Measurements from ENCODE around the gene JAKMIP1. TPM values are rescaled to one million over a fixed set of nuclear protein-coding genes. Genes with fewer than 3 reads are reported as not detected.

The JAKMIP1 gene
- total RNA-seq, 1 donor: not detected

GRCh38 chr4:6095897-6096296 lies 104.5 kb downstream of the JAKMIP1 start:
- Histone ChIP-seq H3K79me2 (ENCODE audit: insufficient read depth, low read length) (no peaks in the 10 kb centered on the region), H3K4me1 (ENCODE audit: insufficient read depth, low read length) (no peaks in the 10 kb centered on the region), H3K4me3 (ENCODE audit: insufficient read depth, low read length) (no peak overlapping the region), H3K27ac (ENCODE audit: low read depth, low read length) (no peak overlapping the region), H3K27me3 (ENCODE audit: insufficient read depth, low read length) (no peaks in the 10 kb centered on the region), H3K4me2 (ENCODE audit: insufficient read depth, low read length) (no peak overlapping the region), H3K9me3 (ENCODE audit: low read depth, low read length) (no peaks in the 10 kb centered on the region), H4K20me1 (ENCODE audit: insufficient read depth, low read length) (no peaks in the 10 kb centered on the region), H2AFZ (ENCODE audit: low read length) (no peak overlapping the region), H3K36me3 (ENCODE audit: insufficient read depth, low read length) (no peaks in the 10 kb centered on the region)
- TF ChIP-seq, protein P1, sequence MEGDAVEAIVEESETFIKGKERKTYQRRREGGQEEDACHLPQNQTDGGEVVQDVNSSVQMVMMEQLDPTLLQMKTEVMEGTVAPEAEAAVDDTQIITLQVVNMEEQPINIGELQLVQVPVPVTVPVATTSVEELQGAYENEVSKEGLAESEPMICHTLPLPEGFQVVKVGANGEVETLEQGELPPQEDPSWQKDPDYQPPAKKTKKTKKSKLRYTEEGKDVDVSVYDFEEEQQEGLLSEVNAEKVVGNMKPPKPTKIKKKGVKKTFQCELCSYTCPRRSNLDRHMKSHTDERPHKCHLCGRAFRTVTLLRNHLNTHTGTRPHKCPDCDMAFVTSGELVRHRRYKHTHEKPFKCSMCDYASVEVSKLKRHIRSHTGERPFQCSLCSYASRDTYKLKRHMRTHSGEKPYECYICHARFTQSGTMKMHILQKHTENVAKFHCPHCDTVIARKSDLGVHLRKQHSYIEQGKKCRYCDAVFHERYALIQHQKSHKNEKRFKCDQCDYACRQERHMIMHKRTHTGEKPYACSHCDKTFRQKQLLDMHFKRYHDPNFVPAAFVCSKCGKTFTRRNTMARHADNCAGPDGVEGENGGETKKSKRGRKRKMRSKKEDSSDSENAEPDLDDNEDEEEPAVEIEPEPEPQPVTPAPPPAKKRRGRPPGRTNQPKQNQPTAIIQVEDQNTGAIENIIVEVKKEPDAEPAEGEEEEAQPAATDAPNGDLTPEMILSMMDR (IDR thresholded peaks at IDR 0.05; ENCODE audit: extremely low read depth, low read depth, low read length): no peak
- no peak for DNase-seq (ENCODE audit: insufficient read length, low spot score, missing footprints)

DNA sequence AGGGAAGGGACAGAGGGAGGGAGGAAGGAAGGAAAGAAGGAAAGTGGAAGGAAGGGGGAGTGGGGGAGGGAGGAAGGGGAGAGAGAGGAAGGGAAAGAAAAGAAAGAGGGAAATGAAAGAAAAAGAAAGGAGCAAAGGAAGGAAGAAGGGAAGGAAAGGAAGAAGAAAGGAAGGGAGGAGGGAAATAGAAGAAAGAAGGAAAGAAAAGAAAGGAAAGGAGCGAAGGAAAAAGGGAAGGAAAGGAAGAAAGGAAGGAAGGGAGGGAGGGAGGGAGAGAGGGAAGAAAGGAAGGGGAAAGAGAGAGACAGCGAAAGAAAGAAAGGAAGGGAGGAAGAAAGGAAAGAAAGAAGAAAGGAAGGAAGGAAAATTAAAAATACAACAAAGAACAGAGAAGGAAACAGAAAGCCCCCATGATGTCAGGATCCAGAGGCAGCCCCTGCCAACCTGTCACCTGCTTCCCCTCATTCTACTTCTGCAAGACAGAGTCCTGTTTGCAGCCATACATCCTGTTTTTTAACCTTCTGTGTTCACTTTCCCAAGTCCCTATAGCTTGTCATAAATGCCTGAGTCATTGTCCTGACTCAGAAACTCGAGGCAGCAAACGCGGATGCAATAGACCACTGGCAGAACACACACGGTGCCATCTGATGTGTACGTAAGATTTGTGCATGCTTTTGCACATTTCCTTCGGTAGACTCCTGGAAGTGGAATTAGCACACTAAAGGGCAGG lies 105.2 kb downstream of the JAKMIP1 start:
- Histone ChIP-seq H3K4me1 (ENCODE audit: insufficient read depth, low read length) (no peaks in the 10 kb centered on the region), H3K79me2 (ENCODE audit: insufficient read depth, low read length) (no peaks in the 10 kb centered on the region)
- DNase-seq (ENCODE audit: insufficient read length, low spot score, missing footprints): no peak

GRCh38 chr4:6093671-6094070 lies 106.7 kb downstream of the JAKMIP1 start:
- DNase-seq (ENCODE audit: insufficient read length, low spot score, missing footprints): no peak
- no peaks in the 10 kb centered on the region for H3K79me2 ChIP-seq (ENCODE audit: insufficient read depth, low read length)
- H3K27me3 ChIP-seq (ENCODE audit: insufficient read depth, low read length): no peaks in the 10 kb centered on the region
- H3K4me1 ChIP-seq (ENCODE audit: insufficient read depth, low read length): no peaks in the 10 kb centered on the region
- H3K36me3 ChIP-seq (ENCODE audit: insufficient read depth, low read length): no peaks in the 10 kb centered on the region
- no peak overlapping the region for H2AFZ ChIP-seq (ENCODE audit: low read length)
- TF ChIP-seq, protein P1 (IDR thresholded peaks at IDR 0.05; ENCODE audit: extremely low read depth, low read depth, low read length): no peak
- H4K20me1 ChIP-seq (ENCODE audit: insufficient read depth, low read length): no peaks in the 10 kb centered on the region
- no peak overlapping the region for H3K4me3 ChIP-seq (ENCODE audit: insufficient read depth, low read length)
- no peaks in the 10 kb centered on the region for H3K9me3 ChIP-seq (ENCODE audit: low read depth, low read length)
- no peak overlapping the region for H3K4me2 ChIP-seq (ENCODE audit: insufficient read depth, low read length)
- H3K27ac ChIP-seq (ENCODE audit: low read depth, low read length): no peak overlapping the region

More for the DNA sequence above, 105.2 kb downstream of the JAKMIP1 start:
- no peak overlapping the region for H3K27ac ChIP-seq (ENCODE audit: low read depth, low read length)
- H3K9me3 ChIP-seq (ENCODE audit: low read depth, low read length): no peaks in the 10 kb centered on the region
- no peaks in the 10 kb centered on the region for H3K27me3 ChIP-seq (ENCODE audit: insufficient read depth, low read length)
- H3K4me2 ChIP-seq (ENCODE audit: insufficient read depth, low read length): no peak overlapping the region
- no peak overlapping the region for H3K4me3 ChIP-seq (ENCODE audit: insufficient read depth, low read length)
- no peaks in the 10 kb centered on the region for H3K36me3 ChIP-seq (ENCODE audit: insufficient read depth, low read length)
- no peak overlapping the region for H2AFZ ChIP-seq (ENCODE audit: low read length)
- TF ChIP-seq, protein P1 (IDR thresholded peaks at IDR 0.05; ENCODE audit: extremely low read depth, low read depth, low read length): no peak
- no peaks in the 10 kb centered on the region for H4K20me1 ChIP-seq (ENCODE audit: insufficient read depth, low read length)

GRCh38 chr4:6092971-6093370 lies 107.4 kb downstream of the JAKMIP1 start:
- Histone ChIP-seq H3K4me2 (ENCODE audit: insufficient read depth, low read length) (no peak overlapping the region), H3K4me1 (ENCODE audit: insufficient read depth, low read length) (no peaks in the 10 kb centered on the region), H4K20me1 (ENCODE audit: insufficient read depth, low read length) (no peaks in the 10 kb centered on the region), H3K27me3 (ENCODE audit: insufficient read depth, low read length) (no peaks in the 10 kb centered on the region), H3K79me2 (ENCODE audit: insufficient read depth, low read length) (no peaks in the 10 kb centered on the region), H3K4me3 (ENCODE audit: insufficient read depth, low read length) (no peak overlapping the region), H2AFZ (ENCODE audit: low read length) (no peak overlapping the region), H3K36me3 (ENCODE audit: insufficient read depth, low read length) (no peaks in the 10 kb centered on the region), H3K27ac (ENCODE audit: low read depth, low read length) (no peak overlapping the region), H3K9me3 (ENCODE audit: low read depth, low read length) (no peaks in the 10 kb centered on the region)
- TF ChIP-seq, protein P1 (IDR thresholded peaks at IDR 0.05; ENCODE audit: extremely low read depth, low read depth, low read length): no peak
- DNase-seq (ENCODE audit: insufficient read length, low spot score, missing footprints): no peak
